ENCODE data around the gene RAMAC.
"Not testable (repeated sequence)": the region's sequence is repeated elsewhere in the genome, so short reads cannot be mapped to it uniquely, and the experiment has no call there.

The RAMAC gene

DNA sequence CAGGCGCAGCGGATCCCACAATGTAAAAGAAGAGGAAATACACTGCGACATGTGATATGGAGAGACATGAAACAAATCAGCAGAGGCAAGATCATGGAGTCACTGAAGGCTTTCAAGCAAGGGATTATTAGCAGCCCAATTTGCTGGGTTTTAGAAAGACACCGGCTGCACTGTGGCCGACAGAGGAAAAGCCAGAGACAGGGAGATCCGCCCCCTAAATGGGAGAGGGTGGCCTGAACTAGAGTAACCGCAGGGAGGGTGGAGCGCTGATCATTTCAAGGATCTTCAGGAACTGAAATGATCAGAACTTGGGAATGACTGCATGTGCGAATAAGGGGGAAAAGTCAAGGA, 26.0 kb downstream of the RAMAC start:
- FAIRE-seq, result no peak
- no peak for TF ChIP-seq POLR2A (IDR thresholded peaks at IDR 0.05; ENCODE audit: low read depth, low read length)

DNA sequence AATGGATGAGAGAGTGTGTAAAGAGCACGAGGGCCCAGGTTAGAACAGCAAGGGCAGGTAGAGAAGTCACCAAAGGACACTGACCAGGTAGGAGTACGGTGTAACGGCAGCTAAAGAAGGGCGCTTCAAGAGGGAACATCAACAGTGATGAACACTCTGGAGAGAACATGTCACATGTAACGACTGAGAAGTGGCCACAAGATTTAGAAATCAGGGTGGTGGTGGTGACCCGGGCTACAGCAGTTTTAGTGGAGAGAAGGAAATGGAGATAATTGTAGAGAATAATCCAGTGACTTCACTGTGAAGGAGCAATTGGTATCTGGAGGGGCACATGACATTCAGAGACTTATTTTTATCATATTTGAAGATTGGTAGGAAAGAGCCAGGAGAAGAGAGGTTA, 26.6 kb downstream of the RAMAC start:
- DNase-seq (ENCODE audit: insufficient read length, low spot score), result no peak
- no peak for TF ChIP-seq POLR2A (IDR thresholded peaks at IDR 0.05; ENCODE audit: low read depth, low read length)
- no peak for FAIRE-seq

More for the DNA sequence above, 26.0 kb downstream of the RAMAC start:
- no peak for DNase-seq (ENCODE audit: insufficient read length, low spot score)

DNA sequence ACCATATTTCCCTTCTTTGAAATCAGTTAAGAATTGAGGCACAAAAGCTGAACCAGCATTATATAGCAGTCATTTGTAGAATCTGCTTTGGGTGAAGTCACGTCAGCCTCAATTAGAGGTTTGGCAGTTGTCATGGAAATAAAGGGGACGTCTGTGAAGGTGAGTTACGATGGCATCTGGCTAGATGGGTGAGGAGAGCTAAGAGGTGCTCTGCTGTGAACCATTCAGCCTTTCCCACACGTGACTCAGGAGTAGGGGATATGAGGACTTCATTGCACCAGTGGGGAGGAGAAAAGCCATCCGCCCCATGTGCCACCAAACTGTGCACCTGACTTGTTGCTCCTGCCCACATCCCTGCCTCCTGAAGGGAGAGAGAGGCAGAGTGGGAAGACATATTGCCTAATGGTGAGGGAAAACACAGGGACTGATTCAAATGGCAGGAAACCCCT, 28.2 kb downstream of the RAMAC start:
- FAIRE-seq (no peak), DNase-seq (ENCODE audit: insufficient read length, low spot score) (no peak)
- TF ChIP-seq POLR2A (IDR thresholded peaks at IDR 0.05; ENCODE audit: low read depth, low read length), result no peak

- FAIRE-seq (no peak), DNase-seq (ENCODE audit: insufficient read length, low spot score) (no peak)
- TF ChIP-seq POLR2A (IDR thresholded peaks at IDR 0.05; ENCODE audit: low read depth, low read length), result no peak
Measured at GRCh38 chr15:83015361-83015760, 29.4 kb downstream of the RAMAC start.

- DNase-seq (ENCODE audit: insufficient read length, low spot score) (no peak), FAIRE-seq (no peak)
- TF ChIP-seq POLR2A (IDR thresholded peaks at IDR 0.05; ENCODE audit: low read depth, low read length), result no peak
Measured at GRCh38 chr15:83016906-83017305, 30.9 kb downstream of the RAMAC start.

DNA sequence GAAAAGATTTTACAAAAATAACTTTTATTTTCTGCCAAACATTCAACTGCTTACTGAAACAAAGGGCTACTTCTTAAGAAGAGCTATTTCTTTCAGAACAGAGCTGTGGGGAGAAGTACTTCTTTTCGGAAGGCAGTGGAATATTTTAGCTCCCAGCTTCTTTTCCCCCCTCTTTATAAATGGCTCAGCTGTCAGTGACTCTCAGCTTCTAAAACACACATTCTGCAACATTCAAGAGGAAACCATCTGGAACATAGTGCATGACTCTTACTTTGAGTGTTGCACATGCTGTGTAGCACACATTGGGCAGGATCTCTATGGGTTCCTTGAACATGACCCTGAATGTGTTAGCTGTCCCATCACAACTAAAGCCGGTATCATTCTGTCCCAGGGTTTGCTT, 32.4 kb downstream of the RAMAC start:
- FAIRE-seq (no peak), DNase-seq (ENCODE audit: insufficient read length, low spot score) (no peak)

GRCh38 chr15:83030021-83030420, 44.0 kb downstream of the RAMAC start:
- FAIRE-seq, result peak; percentile 84
- TF ChIP-seq POLR2A (IDR thresholded peaks at IDR 0.05; ENCODE audit: low read depth, low read length), result no peak
- DNase-seq (ENCODE audit: insufficient read length, low spot score), result peak; percentile 21

More for the DNA sequence above, 32.4 kb downstream of the RAMAC start:
- TF ChIP-seq POLR2A (IDR thresholded peaks at IDR 0.05; ENCODE audit: low read depth, low read length), result no peak

DNA sequence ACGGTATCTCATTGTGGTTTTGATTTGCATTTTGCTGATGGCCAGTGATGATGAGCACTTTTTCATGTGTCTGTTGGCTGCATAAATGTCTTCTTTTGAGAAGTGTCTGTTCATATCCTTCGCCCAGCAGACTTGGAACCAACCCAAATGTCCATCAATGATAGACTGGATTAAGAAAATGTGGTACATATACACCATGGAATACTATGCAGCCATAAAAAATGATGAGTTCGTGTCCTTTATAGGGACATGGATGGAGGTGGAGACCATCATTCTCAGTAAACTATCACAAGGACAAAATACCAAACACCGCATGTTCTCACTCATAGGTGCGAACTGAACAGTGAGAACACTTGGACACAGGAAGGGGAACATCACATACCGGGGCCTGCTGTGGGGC, 45.2 kb downstream of the RAMAC start:
- FAIRE-seq, result not testable (repeated sequence)

GRCh38 chr15:83036253-83036652, 50.2 kb downstream of the RAMAC start:
- TF ChIP-seq POLR2A (IDR thresholded peaks at IDR 0.05; ENCODE audit: low read depth, low read length), result no peak
- DNase-seq (ENCODE audit: insufficient read length, low spot score) (no peak), FAIRE-seq (no peak)

More for the DNA sequence above, 45.2 kb downstream of the RAMAC start:
- DNase-seq (ENCODE audit: insufficient read length, low spot score), result not testable (repeated sequence)

- no peak for TF ChIP-seq POLR2A (IDR thresholded peaks at IDR 0.05; ENCODE audit: low read depth, low read length)
- FAIRE-seq (no peak), DNase-seq (ENCODE audit: insufficient read length, low spot score) (no peak)
Measured at GRCh38 chr15:83039206-83039605, 53.2 kb downstream of the RAMAC start.
